Keratinocyte (primary cell): Measurements from ENCODE around the gene FOXA2. TPM values are rescaled to one million over a fixed set of nuclear protein-coding genes. Genes with fewer than 3 reads are reported as not detected.

Source experiments
- DNase-seq: peaks from one replicate; pipeline ENCODE4 v3.0.0-alpha.2; 2011; ENCODE audit warnings: low read depth, missing footprints, low spot score
- FAIRE-seq: peaks from 2 replicates; lab custom pipeline; 2011; peaks lifted over from hg19 to GRCh38; lab: Jason Lieb, UNC
- H2AFZ ChIP-seq: 2 replicates; pipeline ENCODE4 v1.6.0; 2012; ENCODE audit warnings: low read length, control low read depth, inconsistent platforms; ENCODE audit not compliant: control insufficient read depth
- H3K27ac ChIP-seq: 2 replicates; pipeline ENCODE4 v1.5.1; 2011; ENCODE audit warnings: low read length; ENCODE audit not compliant: control insufficient read depth, insufficient read depth
- H3K27me3 ChIP-seq: 3 replicates; pipeline ENCODE4 v1.6.0; 2011; ENCODE audit warnings: low read length; ENCODE audit not compliant: control insufficient read depth, insufficient read depth; ENCODE audit errors: extremely low read depth
- H3K36me3 ChIP-seq, 2 experiments: 2 replicates in 1 of 2; 3 replicates in 1 of 2; pipeline ENCODE4 v1.5.1; 2011; ENCODE audit warnings: low read length in 2 of 2, mild to moderate bottlenecking in 1 of 2; ENCODE audit not compliant: control insufficient read depth in 2 of 2, insufficient read depth in 2 of 2; ENCODE audit errors: extremely low read depth in 1 of 2
- H3K4me1 ChIP-seq: 3 replicates; pipeline ENCODE4 v1.5.1; 2011; ENCODE audit warnings: low read length; ENCODE audit not compliant: control insufficient read depth, insufficient read depth; ENCODE audit errors: extremely low read depth
- H3K4me2 ChIP-seq: 3 replicates; pipeline ENCODE4 v1.6.0; 2011; ENCODE audit warnings: low read depth, low read length; ENCODE audit not compliant: control insufficient read depth, insufficient read depth; ENCODE audit errors: extremely low read depth
- H3K4me3 ChIP-seq, 3 experiments: fragments of 200-600 bp in 1 of 3; sonication (generic) in 1 of 3; 2 replicates in 2 of 3; 3 replicates in 1 of 3; pipeline ENCODE4 v1.5.1; 2011 to 2016; ENCODE audit warnings: low read length in 3 of 3, mild to moderate bottlenecking in 3 of 3, control low read depth in 2 of 3, inconsistent platforms in 1 of 3, low read depth in 1 of 3, mixed read lengths in 1 of 3, mixed run types in 1 of 3, moderate library complexity in 1 of 3; ENCODE audit not compliant: control insufficient read depth in 2 of 3, insufficient read depth in 2 of 3; ENCODE audit errors: extremely low read depth in 1 of 3
- H3K79me2 ChIP-seq: 2 replicates; pipeline ENCODE4 v1.6.0; 2012; ENCODE audit warnings: low read length; ENCODE audit not compliant: control insufficient read depth, insufficient read depth
- H3K9ac ChIP-seq: 3 replicates; pipeline ENCODE4 v1.6.0; 2011; ENCODE audit warnings: low read length; ENCODE audit not compliant: control insufficient read depth, insufficient read depth; ENCODE audit errors: extremely low read depth
- H3K9me1 ChIP-seq: 3 replicates; pipeline ENCODE4 v1.6.0; 2011; ENCODE audit warnings: low read length; ENCODE audit not compliant: control insufficient read depth, insufficient read depth; ENCODE audit errors: extremely low read depth
- H3K9me3 ChIP-seq: 2 replicates; pipeline ENCODE4 v1.5.1; 2012; ENCODE audit warnings: low read depth, low read length; ENCODE audit not compliant: control insufficient read depth
- H4K20me1 ChIP-seq: 3 replicates; pipeline ENCODE4 v1.6.0; 2011; ENCODE audit warnings: low read length; ENCODE audit not compliant: control insufficient read depth, insufficient read depth; ENCODE audit errors: extremely low read depth
- EZH2 ChIP-seq: IDR thresholded peaks from one replicate; pipeline ENCODE4 v1.6.1; 2012; ENCODE audit warnings: inconsistent platforms, mild to moderate bottlenecking, low read length, moderate library complexity
- dilution Hi-C: fragments of 300-500 bp; cut with MboI; formaldehyde crosslinking; loops from one replicate; pipeline ENCODE4 v1.7.0; 2020; ENCODE audit warnings: low sequenced_read_pairs; ENCODE audit not compliant: extremely low pct_ligation_motif_present
- polyA plus RNA-seq, 5 experiments: library from polyadenylated mRNA; depleted of rRNA in 3 of 5; stranded (reverse) in 3 of 5; stranded (forward) in 1 of 5; unstranded in 1 of 5; fragments of >200 nt; gene quantifications; 1 replicate in 1 of 5; 2 replicates in 3 of 5; 3 replicates in 1 of 5; pipeline versions ENCODE4 v1.2.1 to v1.2.3, GENCODE V29; 2011 to 2012; ENCODE audit warnings: missing spikeins in 2 of 5, low read depth in 1 of 5, low replicate concordance in 1 of 5
- TF ChIP-seq, protein P1 (sequence below), 3 experiments: IDR thresholded peaks in 1 of 3; conservative IDR thresholded peaks in 1 of 3; optimal IDR thresholded peaks in 1 of 3; 2 replicates in 2 of 3; 3 replicates in 1 of 3; pipeline versions ENCODE3 to v1.5.1; 2011; ENCODE audit warnings: low read length in 3 of 3, mild to moderate bottlenecking in 3 of 3, moderate library complexity in 2 of 3, control low read depth in 1 of 3, inconsistent platforms in 1 of 3; ENCODE audit not compliant: insufficient read depth in 2 of 3; ENCODE audit errors: extremely low read depth in 1 of 3

Gene FOXA2
- polyA plus RNA-seq, 1 donor (not counting 4 experiments of a cell fraction or from before 2014, with no cell fraction given): 0.16 TPM

DNA sequence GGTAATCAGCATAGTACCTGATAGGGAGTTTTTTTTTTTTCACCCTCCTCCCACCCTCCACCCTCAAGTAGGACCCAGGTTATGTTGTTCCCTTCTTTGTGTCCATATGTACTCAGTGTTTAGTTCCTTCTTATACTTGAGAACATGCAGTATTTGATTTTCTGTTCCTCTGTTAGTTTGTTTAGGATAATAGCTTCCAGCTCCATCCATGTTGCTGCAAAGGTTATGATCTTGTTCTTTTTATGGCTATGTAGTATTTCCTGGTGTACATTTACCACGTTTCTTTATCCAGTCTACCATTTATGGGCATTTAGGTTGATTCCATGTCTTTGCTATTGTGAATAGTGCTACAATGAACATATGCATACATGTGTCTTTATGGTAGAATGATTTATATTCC lies 41.9 kb downstream of the FOXA2 start:
- Histone ChIP-seq H3K9me3 (no peaks in the 10 kb centered on the region), H2AFZ (no peak overlapping the region), H3K4me3 (no peak overlapping the region), H3K4me1 (no peaks in the 10 kb centered on the region), H3K9ac (no peak overlapping the region), H3K36me3 (no peaks in the 10 kb centered on the region), H3K4me2 (no peak overlapping the region), H3K79me2 (no peaks in the 10 kb centered on the region), H3K9me1 (no peaks in the 10 kb centered on the region), H3K27ac (no peak overlapping the region), H3K27me3 (peaks cover 4% of the 10 kb centered on the region), H4K20me1 (no peaks in the 10 kb centered on the region)
- no peak for FAIRE-seq
- dilution Hi-C loops: no loop called here
- TF ChIP-seq, protein P1, sequence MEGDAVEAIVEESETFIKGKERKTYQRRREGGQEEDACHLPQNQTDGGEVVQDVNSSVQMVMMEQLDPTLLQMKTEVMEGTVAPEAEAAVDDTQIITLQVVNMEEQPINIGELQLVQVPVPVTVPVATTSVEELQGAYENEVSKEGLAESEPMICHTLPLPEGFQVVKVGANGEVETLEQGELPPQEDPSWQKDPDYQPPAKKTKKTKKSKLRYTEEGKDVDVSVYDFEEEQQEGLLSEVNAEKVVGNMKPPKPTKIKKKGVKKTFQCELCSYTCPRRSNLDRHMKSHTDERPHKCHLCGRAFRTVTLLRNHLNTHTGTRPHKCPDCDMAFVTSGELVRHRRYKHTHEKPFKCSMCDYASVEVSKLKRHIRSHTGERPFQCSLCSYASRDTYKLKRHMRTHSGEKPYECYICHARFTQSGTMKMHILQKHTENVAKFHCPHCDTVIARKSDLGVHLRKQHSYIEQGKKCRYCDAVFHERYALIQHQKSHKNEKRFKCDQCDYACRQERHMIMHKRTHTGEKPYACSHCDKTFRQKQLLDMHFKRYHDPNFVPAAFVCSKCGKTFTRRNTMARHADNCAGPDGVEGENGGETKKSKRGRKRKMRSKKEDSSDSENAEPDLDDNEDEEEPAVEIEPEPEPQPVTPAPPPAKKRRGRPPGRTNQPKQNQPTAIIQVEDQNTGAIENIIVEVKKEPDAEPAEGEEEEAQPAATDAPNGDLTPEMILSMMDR (optimal IDR thresholded peaks at IDR 0.05 in 1 of 3, IDR thresholded peaks at IDR 0.05 in 1 of 3, conservative IDR thresholded peaks at IDR 0.05 in 1 of 3; ENCODE audit: extremely low read depth in 1 of 3, insufficient read depth in 2 of 3, low read length in 3 of 3): no peak
- TF ChIP-seq EZH2: no peak
- DNase-seq: no peak

DNA sequence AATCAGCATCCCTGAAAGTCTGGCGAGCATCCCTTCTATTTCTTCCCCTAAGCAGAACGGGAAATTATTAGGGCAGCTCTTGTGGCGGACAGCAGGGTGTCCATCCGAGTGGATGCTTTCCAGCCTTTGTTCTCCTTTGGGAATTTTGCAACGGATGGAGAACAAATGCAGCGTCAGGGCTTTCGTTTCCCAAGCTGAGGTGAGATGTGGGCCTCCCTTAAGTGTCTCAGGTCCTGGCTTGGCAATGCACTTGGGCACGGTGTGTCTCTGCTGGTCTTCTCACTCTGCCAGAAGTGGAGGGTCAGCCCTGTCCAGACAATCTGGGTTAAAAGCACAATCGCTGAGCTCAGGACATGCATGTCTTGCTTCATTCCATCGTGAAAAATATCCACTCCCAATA lies 43.5 kb downstream of the FOXA2 start:
- Histone ChIP-seq H3K36me3 (no peaks in the 10 kb centered on the region), H3K9me1 (no peaks in the 10 kb centered on the region), H3K9ac (no peak overlapping the region), H3K4me3 (no peak overlapping the region), H3K4me1 (no peaks in the 10 kb centered on the region), H3K79me2 (no peaks in the 10 kb centered on the region), H2AFZ (no peak overlapping the region), H3K4me2 (no peak overlapping the region), H3K9me3 (no peaks in the 10 kb centered on the region), H3K27ac (no peak overlapping the region), H4K20me1 (no peaks in the 10 kb centered on the region), H3K27me3 (peaks cover 4% of the 10 kb centered on the region)
- dilution Hi-C loops: no loop called here
- FAIRE-seq (no peak), DNase-seq (no peak)
- TF ChIP-seq, protein P1 (optimal IDR thresholded peaks at IDR 0.05 in 1 of 3, IDR thresholded peaks at IDR 0.05 in 1 of 3, conservative IDR thresholded peaks at IDR 0.05 in 1 of 3; ENCODE audit: extremely low read depth in 1 of 3, insufficient read depth in 2 of 3, low read length in 3 of 3): no peak
- TF ChIP-seq EZH2: no peak
